Tibial nerve (tissue), 3 donors: ENCODE measurements around the gene RNF8.

Source experiments
- CTCF ChIP-seq, 5 experiments: fragments of 200-600 bp in 3 of 5; fragments of 450-650 bp in 2 of 5; sonication (generic) in 3 of 5; IDR thresholded peaks; one replicate each; pipeline ENCODE4 v1.5.1; 2016 to 2019; ENCODE audit warnings: antibody characterized with exemption in 5 of 5, mild to moderate bottlenecking in 3 of 5, moderate library complexity in 2 of 5
- POLR2A ChIP-seq, 2 donors: fragments of 450-650 bp; IDR thresholded peaks; one replicate each; pipeline ENCODE4 v1.6.1; 2017; ENCODE audit warnings: antibody characterized with exemption in 2 of 2, mild to moderate bottlenecking in 2 of 2, moderate library complexity in 2 of 2

GRCh38 chr6:37311741-37312473 lies 41.9 kb upstream of the RNF8 start:
- TF ChIP-seq CTCF (IDR thresholded peaks at IDR 0.05) (no peak), POLR2A (IDR thresholded peaks at IDR 0.05) (no peak)
